Measurements from ENCODE around the gene ADGRF3. TPM values are rescaled to one million over a fixed set of nuclear protein-coding genes. Genes with fewer than 3 reads are reported as not detected.

The ADGRF3 gene
- total and polyA plus RNA-seq, 2 donors (not counting 1 experiment from before 2014, with no cell fraction given): 0.47 to 1.00 TPM

GRCh38 chr2:26312471-26312870 lies 34.1 kb downstream of the ADGRF3 start:
- Mint-ChIP-seq H3K4me3 (no peak overlapping the region), H3K9me3 (ENCODE audit: insufficient read depth) (no peaks in the 10 kb centered on the region), H3K27me3 (no peaks in the 10 kb centered on the region), H3K4me1 (no peaks in the 10 kb centered on the region), H3K27ac (no peak overlapping the region)
- Histone ChIP-seq H3K79me2 (ENCODE audit: control insufficient read depth, insufficient read depth, low read length) (no peaks in the 10 kb centered on the region), H3K4me2 (replicated peaks; ENCODE audit: low read depth, low read length, poor library complexity, severe bottlenecking) (no peak overlapping the region), H3K4me3 (ENCODE audit: control extremely low read depth in 1 of 5, extremely low read depth in 1 of 5, insufficient read depth in 1 of 5, low read depth in 2 of 5, low read length in 4 of 5) (no peak overlapping the region), H3K36me3 (replicated peaks in 1 of 2; ENCODE audit: control extremely low read depth in 1 of 2, control insufficient read depth in 1 of 2, extremely low read depth in 1 of 2, insufficient read depth in 2 of 2, low read length in 1 of 2) (no peaks in the 10 kb centered on the region), H2AFZ (ENCODE audit: insufficient read depth, low read depth, low read length, poor library complexity, severe bottlenecking) (no peak overlapping the region), H3K27me3 (replicated peaks in 1 of 4; ENCODE audit: control extremely low read depth in 1 of 4, control insufficient read depth in 3 of 4, insufficient read depth in 4 of 4, low read length in 3 of 4) (no peaks in the 10 kb centered on the region), H3K9me3 (ENCODE audit: control extremely low read depth in 1 of 3, control insufficient read depth in 2 of 3, insufficient read depth in 1 of 3, low read length in 2 of 3) (no peaks in the 10 kb centered on the region), H3K4me1 (ENCODE audit: control insufficient read depth in 2 of 2, insufficient read depth in 2 of 2, low read length in 2 of 2) (no peaks in the 10 kb centered on the region), H3K9ac (ENCODE audit: low read length) (no peak overlapping the region), H3K27ac (ENCODE audit: low read length in 2 of 2) (no peak overlapping the region), H4K20me1 (ENCODE audit: control insufficient read depth, insufficient read depth, low read length, poor library complexity, severe bottlenecking) (no peaks in the 10 kb centered on the region)
- intact Hi-C loops (cut with micrococcal nuclease): no loop called here
- ATAC-seq (ENCODE audit: low read depth) (no peak), DNase-seq (no peak)
- TF ChIP-seq, protein P1, sequence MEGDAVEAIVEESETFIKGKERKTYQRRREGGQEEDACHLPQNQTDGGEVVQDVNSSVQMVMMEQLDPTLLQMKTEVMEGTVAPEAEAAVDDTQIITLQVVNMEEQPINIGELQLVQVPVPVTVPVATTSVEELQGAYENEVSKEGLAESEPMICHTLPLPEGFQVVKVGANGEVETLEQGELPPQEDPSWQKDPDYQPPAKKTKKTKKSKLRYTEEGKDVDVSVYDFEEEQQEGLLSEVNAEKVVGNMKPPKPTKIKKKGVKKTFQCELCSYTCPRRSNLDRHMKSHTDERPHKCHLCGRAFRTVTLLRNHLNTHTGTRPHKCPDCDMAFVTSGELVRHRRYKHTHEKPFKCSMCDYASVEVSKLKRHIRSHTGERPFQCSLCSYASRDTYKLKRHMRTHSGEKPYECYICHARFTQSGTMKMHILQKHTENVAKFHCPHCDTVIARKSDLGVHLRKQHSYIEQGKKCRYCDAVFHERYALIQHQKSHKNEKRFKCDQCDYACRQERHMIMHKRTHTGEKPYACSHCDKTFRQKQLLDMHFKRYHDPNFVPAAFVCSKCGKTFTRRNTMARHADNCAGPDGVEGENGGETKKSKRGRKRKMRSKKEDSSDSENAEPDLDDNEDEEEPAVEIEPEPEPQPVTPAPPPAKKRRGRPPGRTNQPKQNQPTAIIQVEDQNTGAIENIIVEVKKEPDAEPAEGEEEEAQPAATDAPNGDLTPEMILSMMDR (IDR thresholded peaks at IDR 0.05): no peak
- TF ChIP-seq EZH2 (IDR thresholded peaks at IDR 0.05; ENCODE audit: borderline replicate concordance, insufficient read depth, low read depth, low read length, poor library complexity, severe bottlenecking): no peak
- CTCF ChIA-PET: no interaction called here
- POLR2A ChIA-PET: no interaction called here
- 93% methylated on average over 9 of the region's 9 CpGs for WGBS (ENCODE audit: insufficient coverage)

DNA sequence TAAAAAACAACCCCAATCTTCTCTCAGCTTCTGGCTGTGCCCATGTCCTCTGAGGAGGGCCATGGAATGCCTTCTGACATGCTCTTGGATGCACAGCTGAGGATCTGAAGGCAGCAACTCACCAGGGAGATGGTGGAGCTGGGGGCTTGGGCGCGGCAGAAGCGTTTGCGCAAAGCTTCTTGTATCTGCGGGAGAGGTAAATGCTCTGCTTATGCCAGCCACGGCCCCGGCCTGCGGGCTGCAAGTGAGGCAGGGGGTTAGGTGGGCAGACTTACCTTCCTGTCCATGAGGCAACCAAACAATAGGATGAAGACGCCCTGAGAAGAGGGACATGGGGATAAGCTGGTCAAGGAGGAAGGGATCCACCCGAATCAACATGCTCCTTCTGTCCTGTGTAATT lies 36.7 kb downstream of the ADGRF3 start:
- DNase-seq (no peak), ATAC-seq (ENCODE audit: low read depth) (no peak)
- intact Hi-C loops (cut with micrococcal nuclease): no loop called here
- Histone ChIP-seq H3K9ac (ENCODE audit: low read length) (no peak overlapping the region), H3K27me3 (replicated peaks in 1 of 4; ENCODE audit: control extremely low read depth in 1 of 4, control insufficient read depth in 3 of 4, insufficient read depth in 4 of 4, low read length in 3 of 4) (no peaks in the 10 kb centered on the region), H3K79me2 (ENCODE audit: control insufficient read depth, insufficient read depth, low read length) (no peaks in the 10 kb centered on the region), H3K9me3 (ENCODE audit: control extremely low read depth in 1 of 3, control insufficient read depth in 2 of 3, insufficient read depth in 1 of 3, low read length in 2 of 3) (no peaks in the 10 kb centered on the region), H4K20me1 (ENCODE audit: control insufficient read depth, insufficient read depth, low read length, poor library complexity, severe bottlenecking) (no peaks in the 10 kb centered on the region), H3K4me3 (ENCODE audit: control extremely low read depth in 1 of 5, extremely low read depth in 1 of 5, insufficient read depth in 1 of 5, low read depth in 2 of 5, low read length in 4 of 5) (no peak overlapping the region), H3K4me2 (replicated peaks; ENCODE audit: low read depth, low read length, poor library complexity, severe bottlenecking) (no peak overlapping the region), H3K4me1 (ENCODE audit: control insufficient read depth in 2 of 2, insufficient read depth in 2 of 2, low read length in 2 of 2) (no peaks in the 10 kb centered on the region), H3K27ac (ENCODE audit: low read length in 2 of 2) (no peak overlapping the region), H3K36me3 (replicated peaks in 1 of 2; ENCODE audit: control extremely low read depth in 1 of 2, control insufficient read depth in 1 of 2, extremely low read depth in 1 of 2, insufficient read depth in 2 of 2, low read length in 1 of 2) (no peaks in the 10 kb centered on the region), H2AFZ (ENCODE audit: insufficient read depth, low read depth, low read length, poor library complexity, severe bottlenecking) (no peak overlapping the region)
- Mint-ChIP-seq H3K9me3 (ENCODE audit: insufficient read depth) (no peaks in the 10 kb centered on the region), H3K4me3 (no peak overlapping the region), H3K27ac (no peak overlapping the region), H3K4me1 (no peaks in the 10 kb centered on the region), H3K27me3 (no peaks in the 10 kb centered on the region)
- WGBS (ENCODE audit: insufficient coverage): 92% methylated on average over 8 of the region's 10 CpGs
- TF ChIP-seq, protein P1 (IDR thresholded peaks at IDR 0.05): no peak
- ChIA-PET CTCF (no interaction called here), POLR2A (no interaction called here)
